SKM-1 (cell line): ENCODE results near the gene VAMP8.
"Not testable (repeated sequence)": the region's sequence is repeated elsewhere in the genome, so short reads cannot be mapped to it uniquely, and the experiment has no call there.

Experiments used
- DNase-seq: peaks from one replicate; lab custom pipeline; 2025; ENCODE audit not compliant: unreplicated experiment; lab: John Stamatoyannopoulos, UW

The VAMP8 gene

GRCh38 chr2:85579266-85579935, 2.0 kb downstream of the VAMP8 start:
- DNase-seq, result peak; percentile 89

- DNase-seq, result no peak
Measured at GRCh38 chr2:85580206-85580605, 2.8 kb downstream of the VAMP8 start.

GRCh38 chr2:85582492-85582891, 5.1 kb downstream of the VAMP8 start:
- DNase-seq, result no peak

GRCh38 chr2:85583667-85584353, 6.4 kb downstream of the VAMP8 start:
- DNase-seq, result no peak

- DNase-seq, result no peak
Measured at GRCh38 chr2:85584354-85584856, 7.0 kb downstream of the VAMP8 start, which contains the start of gene VAMP5. VAMP5 (plus strand) TSS chr2:85584431; CDS start chr2:85584491, 60 bp downstream.

GRCh38 chr2:85584857-85585780, 7.7 kb downstream of the VAMP8 start:
- no peak for DNase-seq

GRCh38 chr2:85585781-85586105, 8.4 kb downstream of the VAMP8 start:
- DNase-seq, result no peak

GRCh38 chr2:85588236-85588635, 10.8 kb downstream of the VAMP8 start:
- DNase-seq, result no peak

- no peak for DNase-seq
Measured at GRCh38 chr2:85588645-85589044, 11.3 kb downstream of the VAMP8 start.

- DNase-seq, result no peak
Measured at GRCh38 chr2:85589181-85589580, 11.8 kb downstream of the VAMP8 start.

- peak; percentile 62 for DNase-seq
Measured at GRCh38 chr2:85589982-85590791, 12.8 kb downstream of the VAMP8 start.

GRCh38 chr2:85590950-85591349, 13.6 kb downstream of the VAMP8 start:
- DNase-seq, result no peak

- DNase-seq, result no peak
Measured at GRCh38 chr2:85591563-85591962, 14.2 kb downstream of the VAMP8 start.

- DNase-seq, result not testable (repeated sequence)
Measured at GRCh38 chr2:85592299-85592698, 14.9 kb downstream of the VAMP8 start.

GRCh38 chr2:85593023-85593422, 15.6 kb downstream of the VAMP8 start:
- DNase-seq, result no peak

GRCh38 chr2:85594715-85595300, 17.4 kb downstream of the VAMP8 start:
- no peak for DNase-seq

GRCh38 chr2:85595301-85596025, 18.1 kb downstream of the VAMP8 start, which contains the start of gene RNF181:
RNF181 (plus strand) TSS chr2:85595745; CDS start chr2:85595764, 19 bp downstream.
- DNase-seq, result peak; percentile 100

GRCh38 chr2:85596026-85596333, 18.6 kb downstream of the VAMP8 start:
- no peak for DNase-seq

- no peak for DNase-seq
Measured at GRCh38 chr2:85596486-85597143, 19.2 kb downstream of the VAMP8 start.
